NB4 (cell line): ENCODE measurements around the gene HLCS.

ENCODE experiments used
- CTCF ChIP-seq: IDR thresholded peaks from one replicate; pipeline ENCODE4 v1.5.1; 2012; ENCODE audit warnings: low read depth, low read length
- POLR2A ChIP-seq: IDR thresholded peaks from 2 replicates; pipeline ENCODE4 v1.6.1; 2011; ENCODE audit warnings: mild to moderate bottlenecking; ENCODE audit not compliant: insufficient read length; ENCODE audit errors: extremely low read depth

GRCh38 chr21:36761685-36762084, 204.8 kb downstream of the HLCS start:
- no peak for TF ChIP-seq CTCF
- TF ChIP-seq POLR2A, result no peak
